Measurements from ENCODE around the gene HAUS7.

DNA sequence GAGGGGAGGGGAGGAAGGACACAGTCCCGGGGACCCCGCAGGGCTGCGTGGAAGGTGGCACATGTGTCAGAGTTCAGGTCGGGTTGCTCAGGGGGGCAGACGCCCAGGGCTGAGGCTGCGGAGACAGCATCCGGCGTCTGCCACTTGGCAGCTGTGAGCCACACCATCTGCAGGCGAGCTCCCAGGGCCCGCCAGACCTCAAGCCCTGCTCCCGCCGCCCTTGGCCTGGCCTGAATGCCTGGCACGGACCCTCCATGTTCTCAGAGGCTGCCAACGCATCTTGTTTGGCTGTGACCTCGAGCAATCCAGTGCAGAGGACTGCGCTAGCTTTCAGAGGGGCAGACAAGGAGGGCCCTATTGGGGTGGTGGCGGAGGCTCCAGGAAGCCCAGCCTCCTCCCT lies 29.5 kb upstream of the HAUS7 start:
- TF ChIP-seq EZH2 (IDR thresholded peaks at IDR 0.05; ENCODE audit: insufficient read depth, poor library complexity, severe bottlenecking) (no peak), EZH2phosphoT487 (IDR thresholded peaks at IDR 0.05; ENCODE audit: insufficient read depth, low read depth) (no peak)
